ENCODE data around the gene ZNF536.

DNA sequence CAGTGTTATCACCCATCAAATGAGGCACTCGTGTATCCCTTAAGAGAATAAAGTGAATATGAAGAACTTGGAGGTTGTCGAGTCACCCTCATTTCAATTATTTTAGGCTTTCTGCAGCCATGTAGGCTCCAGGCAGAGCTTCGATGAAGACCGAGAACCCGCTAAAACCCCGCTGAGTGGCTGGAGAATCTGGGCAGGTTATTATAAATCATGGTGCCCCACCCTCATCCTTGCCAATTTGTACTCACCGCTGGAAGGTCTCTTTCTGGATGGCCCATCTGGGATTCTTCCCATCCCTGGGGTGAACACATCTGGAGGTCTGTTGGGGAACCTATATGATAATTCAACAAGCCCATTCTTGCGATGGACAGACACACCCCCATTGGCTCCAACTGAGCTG, 190.8 kb downstream of the ZNF536 start:
- TF ChIP-seq CTCF (IDR thresholded peaks at IDR 0.05) (no peak), POLR2A (IDR thresholded peaks at IDR 0.05) (no peak)
